Osteoblast (primary cell): ENCODE measurements around the gene PIK3CB. TPM values are rescaled to one million over a fixed set of nuclear protein-coding genes. Genes with fewer than 3 reads are reported as not detected.
"Not testable (repeated sequence)": the region's sequence is repeated elsewhere in the genome, so short reads cannot be mapped to it uniquely, and the experiment has no call there.

Experiments
- DNase-seq: peaks from one replicate; pipeline ENCODE4 v3.0.0; 2011; ENCODE audit warnings: low spot score, mixed read lengths; ENCODE audit not compliant: insufficient read length; ENCODE audit errors: missing footprints
- H2AFZ ChIP-seq: 2 replicates; pipeline ENCODE4 v1.6.0; 2011; ENCODE audit warnings: mild to moderate bottlenecking, low read length
- H3K27ac ChIP-seq: 2 replicates; pipeline ENCODE4 v1.5.1; 2011; ENCODE audit warnings: mild to moderate bottlenecking, low read depth, low read length, moderate library complexity
- H3K27me3 ChIP-seq: 2 replicates; pipeline ENCODE4 v1.6.0; 2012; ENCODE audit warnings: mild to moderate bottlenecking, control low read depth, inconsistent platforms, low read length, moderate library complexity; ENCODE audit not compliant: insufficient read depth
- H3K36me3 ChIP-seq: 2 replicates; pipeline ENCODE4 v1.5.1; 2011; ENCODE audit warnings: mild to moderate bottlenecking, low read length, control low read depth, moderate library complexity; ENCODE audit not compliant: insufficient read depth
- H3K4me1 ChIP-seq: 2 replicates; pipeline ENCODE4 v1.5.1; 2011; ENCODE audit warnings: mild to moderate bottlenecking, low read length, control low read depth, moderate library complexity; ENCODE audit not compliant: insufficient read depth
- H3K4me2 ChIP-seq: 2 replicates; pipeline ENCODE4 v1.6.0; 2011; ENCODE audit warnings: mild to moderate bottlenecking, low read length; ENCODE audit not compliant: insufficient read depth
- H3K4me3 ChIP-seq: fragments of 200-600 bp; sonication (generic); 3 replicates; pipeline ENCODE4 v1.5.1; 2012; ENCODE audit warnings: mild to moderate bottlenecking, low read length, inconsistent platforms; ENCODE audit not compliant: insufficient read depth
- H3K79me2 ChIP-seq: 2 replicates; pipeline ENCODE4 v1.6.0; 2012; ENCODE audit warnings: mild to moderate bottlenecking, low read length, control low read depth, inconsistent platforms; ENCODE audit not compliant: insufficient read depth
- H3K9me3 ChIP-seq: 2 replicates; pipeline ENCODE4 v1.5.1; 2011; ENCODE audit warnings: low read depth, low read length, control low read depth
- H4K20me1 ChIP-seq: 2 replicates; pipeline ENCODE4 v1.6.0; 2012; ENCODE audit warnings: mild to moderate bottlenecking, low read length, control low read depth; ENCODE audit not compliant: insufficient read depth
- CTCF ChIP-seq: IDR thresholded peaks from 2 replicates; pipeline ENCODE4 v1.5.1; 2011; ENCODE audit warnings: mild to moderate bottlenecking, low read depth, low read length, moderate library complexity; ENCODE audit errors: extremely low read depth
- total RNA-seq: library from RNA; depleted of rRNA; stranded (reverse); fragments of >200 nt; gene quantifications from 2 replicates; pipeline ENCODE4 v1.2.3, GENCODE V29; 2012

The PIK3CB gene
- total RNA-seq, 1 donor = 14.5 TPM

- DNase-seq = no peak
- Histone ChIP-seq H3K4me1 (no peaks in the 10 kb centered on the region), H2AFZ (no peak overlapping the region), H3K36me3 (no peaks in the 10 kb centered on the region), H3K4me2 (no peak overlapping the region), H3K4me3 (no peak overlapping the region), H3K27ac (no peak overlapping the region), H3K9me3 (no peaks in the 10 kb centered on the region), H4K20me1 (no peaks in the 10 kb centered on the region), H3K79me2 (no peaks in the 10 kb centered on the region), H3K27me3 (no peaks in the 10 kb centered on the region)
- no peak for TF ChIP-seq CTCF
These were observed 15.4 kb upstream of the PIK3CB start for GRCh38 chr3:138850151-138850550.

GRCh38 chr3:138849222-138849940, 14.7 kb upstream of the PIK3CB start:
- Histone ChIP-seq H3K9me3 (no peaks in the 10 kb centered on the region), H3K4me1 (no peaks in the 10 kb centered on the region), H3K79me2 (no peaks in the 10 kb centered on the region), H3K4me3 (no peak overlapping the region), H2AFZ (no peak overlapping the region), H4K20me1 (no peaks in the 10 kb centered on the region), H3K4me2 (no peak overlapping the region), H3K27me3 (no peaks in the 10 kb centered on the region), H3K36me3 (no peaks in the 10 kb centered on the region), H3K27ac (no peak overlapping the region)
- DNase-seq = peak; percentile 30
- TF ChIP-seq CTCF = no peak

- no peaks in the 10 kb centered on the region for H3K27me3 ChIP-seq
- no peaks in the 10 kb centered on the region for H3K9me3 ChIP-seq
- H3K27ac ChIP-seq = no peak overlapping the region
- H3K79me2 ChIP-seq = no peaks in the 10 kb centered on the region
- no peak overlapping the region for H2AFZ ChIP-seq
- no peak overlapping the region for H3K4me2 ChIP-seq
- H3K36me3 ChIP-seq = no peaks in the 10 kb centered on the region
- no peak for DNase-seq
- H3K4me1 ChIP-seq = no peaks in the 10 kb centered on the region
- no peak overlapping the region for H3K4me3 ChIP-seq
- TF ChIP-seq CTCF = no peak
- H4K20me1 ChIP-seq = no peaks in the 10 kb centered on the region
These were observed 14.0 kb upstream of the PIK3CB start for GRCh38 chr3:138848696-138849095.

GRCh38 chr3:138846824-138847223, 12.1 kb upstream of the PIK3CB start:
- not testable (repeated sequence) for H3K4me1 ChIP-seq, H3K27me3 ChIP-seq, H2AFZ ChIP-seq, H3K36me3 ChIP-seq, H3K4me2 ChIP-seq, DNase-seq, H3K27ac ChIP-seq, H3K79me2 ChIP-seq, H3K4me3 ChIP-seq, H4K20me1 ChIP-seq, H3K9me3 ChIP-seq
